CD14-positive monocyte (primary cell): Measurements from ENCODE around the gene VPS35. TPM values are rescaled to one million over a fixed set of nuclear protein-coding genes. Genes with fewer than 3 reads are reported as not detected.
A peak's percentile ranks its signal among the peaks of the same experiment; 100 is the strongest.
"Not testable (repeated sequence)": the region's sequence is repeated elsewhere in the genome, so short reads cannot be mapped to it uniquely, and the experiment has no call there.

Source experiments
- DNase-seq, 3 donors: peaks; one replicate each; pipeline ENCODE4 v3.0.0-alpha.2; 2011 to 2022
- H2AFZ ChIP-seq: 2 replicates; pipeline ENCODE4 v1.6.0; 2012; ENCODE audit warnings: mild to moderate bottlenecking, low read depth, low read length, inconsistent platforms; ENCODE audit not compliant: insufficient read depth, poor library complexity, severe bottlenecking
- H3K27ac ChIP-seq, 2 donors: 1 replicate in 1 of 2; 2 replicates in 1 of 2; pipeline ENCODE4 v1.5.1; 2012 to 2013; ENCODE audit warnings: low read length in 2 of 2, control low read depth in 1 of 2, inconsistent platforms in 1 of 2, low read depth in 1 of 2, mild to moderate bottlenecking in 1 of 2
- H3K27me3 ChIP-seq, 2 donors: one replicate each; pipeline versions ENCODE4 v1.6.0 to v1.6.1; 2011 to 2013; ENCODE audit warnings: low read length in 2 of 2; ENCODE audit not compliant: control insufficient read depth in 2 of 2, insufficient read depth in 2 of 2
- H3K36me3 ChIP-seq, 2 donors: replicated peaks in 1 of 2; 1 replicate in 1 of 2; 2 replicates in 1 of 2; pipeline versions ENCODE4 v1.5.1 to v1.6.1; 2012 to 2013; ENCODE audit warnings: low read length in 2 of 2, control low read depth in 1 of 2, inconsistent platforms in 1 of 2, mild to moderate bottlenecking in 1 of 2; ENCODE audit not compliant: insufficient read depth in 2 of 2, control insufficient read depth in 1 of 2
- H3K4me1 ChIP-seq, 2 donors: 1 replicate in 1 of 2; 2 replicates in 1 of 2; pipeline versions ENCODE4 v1.5.1 to v1.6.1; 2012 to 2013; ENCODE audit warnings: low read length in 2 of 2, control low read depth in 1 of 2, inconsistent platforms in 1 of 2, mild to moderate bottlenecking in 1 of 2, moderate library complexity in 1 of 2; ENCODE audit not compliant: insufficient read depth in 2 of 2, control insufficient read depth in 1 of 2
- H3K4me2 ChIP-seq: replicated peaks from 2 replicates; pipeline ENCODE3; 2012; ENCODE audit warnings: low read length, moderate library complexity, mild to moderate bottlenecking; ENCODE audit not compliant: poor library complexity, severe bottlenecking; ENCODE audit errors: extremely low read depth
- H3K4me3 ChIP-seq, 3 experiments: fragments of 200-600 bp in 1 of 3; sonication (generic) in 1 of 3; replicated peaks in 1 of 3; 1 replicate in 2 of 3; 2 replicates in 1 of 3; pipeline ENCODE4 v1.5.1; 2011 to 2013; ENCODE audit warnings: low read length in 3 of 3, mild to moderate bottlenecking in 3 of 3, control low read depth in 2 of 3, low read depth in 2 of 3, inconsistent platforms in 1 of 3, moderate library complexity in 1 of 3
- H3K79me2 ChIP-seq: 2 replicates; pipeline ENCODE4 v1.6.0; 2012; ENCODE audit warnings: mild to moderate bottlenecking, control low read depth, inconsistent platforms, low read length, moderate library complexity; ENCODE audit not compliant: insufficient read depth
- H3K9ac ChIP-seq: 2 replicates; pipeline ENCODE4 v1.6.0; 2017; ENCODE audit warnings: low read length, mild to moderate bottlenecking; ENCODE audit not compliant: insufficient read depth, poor library complexity, severe bottlenecking
- H3K9me3 ChIP-seq, 2 donors: replicated peaks in 1 of 2; 1 replicate in 1 of 2; 2 replicates in 1 of 2; pipeline versions ENCODE4 v1.5.1 to v1.6.1; 2012 to 2013; ENCODE audit warnings: low read length in 2 of 2, control low read depth in 1 of 2; ENCODE audit not compliant: control insufficient read depth in 1 of 2, insufficient read depth in 1 of 2
- H4K20me1 ChIP-seq: 2 replicates; pipeline ENCODE4 v1.6.0; 2012; ENCODE audit warnings: mild to moderate bottlenecking, low read length, control low read depth, moderate library complexity; ENCODE audit not compliant: insufficient read depth
- H3K27ac Mint-ChIP-seq, 7 donors: one replicate each; pipeline ENCODE4 v1.8.0; 2020; ENCODE audit warnings: mild to moderate bottlenecking in 7 of 7, mixed read lengths in 7 of 7, moderate library complexity in 6 of 7, inconsistent platforms in 2 of 7
- H3K27me3 Mint-ChIP-seq, 3 donors: one replicate each; pipeline ENCODE4 v1.8.0; 2021 to 2022; ENCODE audit warnings: low read depth in 3 of 3, mild to moderate bottlenecking in 3 of 3, mixed read lengths in 3 of 3, moderate library complexity in 3 of 3, inconsistent platforms in 1 of 3
- H3K36me3 Mint-ChIP-seq, 2 donors: one replicate each; pipeline ENCODE4 v1.8.0; 2020; ENCODE audit warnings: mixed read lengths in 2 of 2, inconsistent platforms in 1 of 2, mild to moderate bottlenecking in 1 of 2
- H3K4me1 Mint-ChIP-seq: one replicate; pipeline ENCODE4 v1.8.0; 2020; ENCODE audit warnings: mild to moderate bottlenecking, mixed read lengths
- H3K4me3 Mint-ChIP-seq, 2 donors: one replicate each; pipeline ENCODE4 v1.8.0; 2020; ENCODE audit warnings: mild to moderate bottlenecking in 2 of 2, mixed read lengths in 2 of 2, moderate library complexity in 1 of 2
- H3K9me3 Mint-ChIP-seq, 7 donors: one replicate each; pipeline ENCODE4 v1.8.0; 2020 to 2022; ENCODE audit warnings: mixed read lengths in 7 of 7, mild to moderate bottlenecking in 6 of 7, moderate library complexity in 6 of 7, inconsistent platforms in 2 of 7
- CTCF ChIP-seq: fragments of 200-600 bp; IDR thresholded peaks from one replicate; pipeline ENCODE4 v1.8.0; 2022; ENCODE audit warnings: antibody characterized with exemption, mild to moderate bottlenecking
- WGBS: methylation state at CpG from one replicate; pipeline ENCODE4 v1.1.5; 2013; ENCODE audit warnings: missing lambda C conversion rate; ENCODE audit not compliant: insufficient coverage; 5-methylcytosine and 5-hydroxymethylcytosine counted together
- intact Hi-C, 2 donors: fragments of 100-400 bp; cut with micrococcal nuclease; formaldehyde crosslinking; loops; one replicate each; pipeline versions ENCODE4 v1.15.0 to v1.15.1; 2023
- polyA plus RNA-seq, 3 donors: library from polyadenylated mRNA; depleted of rRNA in 1 of 3; unstranded in 2 of 3; stranded (reverse) in 1 of 3; fragments of 300-500 nt in 2 of 3; fragments of >200 nt in 1 of 3; fragmentation: Illumina TruSeq in 2 of 3; gene quantifications; 1 replicate in 2 of 3; 2 replicates in 1 of 3; pipeline ENCODE4 v1.2.3, GENCODE V29; 2012 to 2021

VPS35 gene
- polyA plus RNA-seq, 3 donors: 14.6 to 130 (median 113) TPM

GRCh38 chr16:46623246-46623645 lies 65.7 kb downstream of the VPS35 start:
- Histone ChIP-seq H3K4me1 (peaks cover 21 to 23% of the 10 kb centered on the region in 2 donors), H3K79me2 (peaks cover 35% of the 10 kb centered on the region)
- DNase-seq, H3K27me3 ChIP-seq, H2AFZ ChIP-seq, H3K4me2 ChIP-seq, H3K9ac ChIP-seq, H3K9me3 Mint-ChIP-seq, H4K20me1 ChIP-seq, H3K4me3 Mint-ChIP-seq, H3K36me3 ChIP-seq, H3K27me3 Mint-ChIP-seq, H3K4me3 ChIP-seq, H3K9me3 ChIP-seq, H3K27ac Mint-ChIP-seq, H3K36me3 Mint-ChIP-seq, H3K27ac ChIP-seq: not testable (repeated sequence)
- peaks cover 22% of the 10 kb centered on the region for H3K4me1 Mint-ChIP-seq
- WGBS: no CpG with 5 or more reads among the region's 8 CpGs
- intact Hi-C loops: loop anchor here in 1 of 2 donors (2.0 kb wide), 1 partner anchor 68 kb away; no protein-coding TSS in a partner anchor

GRCh38 chr16:46621934-46622676 lies 66.9 kb downstream of the VPS35 start:
- H3K27me3 Mint-ChIP-seq: peaks cover 0 to 4% (median 0%) of the 10 kb centered on the region in 3 donors
- peak in 2 of 3 donors; percentile 16 to 29 for DNase-seq
- peaks cover 9 to 12% of the 10 kb centered on the region in 2 donors for H3K36me3 Mint-ChIP-seq
- peak overlapping the region in 6 of 7 donors; percentile 77 to 92 (median 90) for H3K27ac Mint-ChIP-seq
- peak overlapping the region in 1 of 3 experiments; percentile 84 for H3K4me3 ChIP-seq
- no peaks in the 10 kb centered on the region for H3K27me3 ChIP-seq
- intact Hi-C loops: loop anchor here in 1 of 2 donors (2.0 kb wide), 1 partner anchor 67 kb away; no protein-coding TSS in a partner anchor
- H3K4me1 Mint-ChIP-seq: peaks cover 22% of the 10 kb centered on the region
- no peak overlapping the region for H3K9ac ChIP-seq
- peak overlapping the region in 1 of 2 donors; percentile 75 for H3K27ac ChIP-seq
- no peaks in the 10 kb centered on the region for H4K20me1 ChIP-seq
- peaks cover 21 to 23% of the 10 kb centered on the region in 2 donors for H3K4me1 ChIP-seq
- H3K9me3 Mint-ChIP-seq: no peaks in the 10 kb centered on the region
- WGBS: 87% methylated on average over 5 of the region's 7 CpGs
- peaks cover 0 to 18% of the 10 kb centered on the region in 2 donors for H3K36me3 ChIP-seq
- peak overlapping the region; percentile 88 for H2AFZ ChIP-seq
- no peaks in the 10 kb centered on the region for H3K9me3 ChIP-seq
- peaks cover 47% of the 10 kb centered on the region for H3K79me2 ChIP-seq
- no peak for TF ChIP-seq CTCF
- H3K4me3 Mint-ChIP-seq: peak overlapping the region; percentile 89 to 90
- H3K4me2 ChIP-seq: peak overlapping the region; percentile 97
